ENCODE results near the gene TARS3. TPM values are rescaled to one million over a fixed set of nuclear protein-coding genes. Genes with fewer than 3 reads are reported as not detected.

TARS3 gene
- total and polyA plus RNA-seq, 8 donors = 4.4 to 9.3 (median 7.4) TPM

DNA sequence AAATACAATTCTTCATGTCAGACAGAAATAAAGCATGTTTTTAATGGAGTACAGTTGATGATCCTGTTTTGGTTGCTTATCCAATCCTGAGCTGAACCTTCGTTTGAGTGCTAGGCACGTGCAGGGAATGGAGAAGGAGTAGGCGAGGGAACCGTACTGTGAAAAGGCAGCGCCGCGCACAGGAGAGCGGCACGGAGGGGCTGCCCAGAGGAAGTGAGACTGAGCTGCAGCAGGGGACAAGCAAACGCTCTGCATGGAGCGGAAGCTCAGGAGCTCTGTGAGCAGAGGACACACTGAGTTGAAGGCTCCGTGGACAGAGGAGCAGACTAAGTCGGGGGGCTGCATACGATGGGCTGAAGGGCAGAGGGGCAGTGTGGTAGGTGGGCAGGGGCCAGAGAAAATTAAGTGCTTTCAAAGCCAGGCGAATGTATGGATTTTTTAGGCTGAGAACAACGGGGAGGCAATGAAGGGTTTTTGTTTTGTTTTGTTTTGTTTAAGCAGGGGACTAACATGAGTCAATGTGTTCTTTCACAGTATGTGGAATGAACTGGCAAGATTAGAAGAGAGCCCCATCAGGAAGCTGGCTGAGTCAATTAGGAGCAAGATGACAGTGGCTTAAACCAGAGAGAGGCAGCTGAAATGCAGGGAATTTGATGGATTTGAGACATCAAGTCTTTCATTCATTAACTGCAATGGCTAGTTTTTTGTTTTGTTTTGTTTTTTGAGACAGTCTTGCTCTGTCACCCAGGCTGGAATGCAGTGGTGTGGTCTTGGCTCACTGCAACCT lies 48.3 kb downstream of the TARS3 start:
- DNase-seq (no peak), ATAC-seq (no peak), FAIRE-seq (no peak)
- H3K27ac ChIP-seq = no peak overlapping the region
- no peaks in the 10 kb centered on the region for H3K9me3 ChIP-seq
- peaks cover 0 to 32% (median 0%) of the 10 kb centered on the region in 3 donors for H3K36me3 ChIP-seq
- intact Hi-C loops (cut with DNase I) = no loop called here
- H3K4me1 ChIP-seq = no peaks in the 10 kb centered on the region
- WGBS, 2 donors = 80 to 89% methylated on average over 16 of the region's 16 CpGs
- H3K4me3 ChIP-seq = no peak overlapping the region
- TF ChIP-seq, protein P1, sequence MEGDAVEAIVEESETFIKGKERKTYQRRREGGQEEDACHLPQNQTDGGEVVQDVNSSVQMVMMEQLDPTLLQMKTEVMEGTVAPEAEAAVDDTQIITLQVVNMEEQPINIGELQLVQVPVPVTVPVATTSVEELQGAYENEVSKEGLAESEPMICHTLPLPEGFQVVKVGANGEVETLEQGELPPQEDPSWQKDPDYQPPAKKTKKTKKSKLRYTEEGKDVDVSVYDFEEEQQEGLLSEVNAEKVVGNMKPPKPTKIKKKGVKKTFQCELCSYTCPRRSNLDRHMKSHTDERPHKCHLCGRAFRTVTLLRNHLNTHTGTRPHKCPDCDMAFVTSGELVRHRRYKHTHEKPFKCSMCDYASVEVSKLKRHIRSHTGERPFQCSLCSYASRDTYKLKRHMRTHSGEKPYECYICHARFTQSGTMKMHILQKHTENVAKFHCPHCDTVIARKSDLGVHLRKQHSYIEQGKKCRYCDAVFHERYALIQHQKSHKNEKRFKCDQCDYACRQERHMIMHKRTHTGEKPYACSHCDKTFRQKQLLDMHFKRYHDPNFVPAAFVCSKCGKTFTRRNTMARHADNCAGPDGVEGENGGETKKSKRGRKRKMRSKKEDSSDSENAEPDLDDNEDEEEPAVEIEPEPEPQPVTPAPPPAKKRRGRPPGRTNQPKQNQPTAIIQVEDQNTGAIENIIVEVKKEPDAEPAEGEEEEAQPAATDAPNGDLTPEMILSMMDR (IDR thresholded peaks at IDR 0.05) = no peak
- no peaks in the 10 kb centered on the region for H3K27me3 ChIP-seq

DNA sequence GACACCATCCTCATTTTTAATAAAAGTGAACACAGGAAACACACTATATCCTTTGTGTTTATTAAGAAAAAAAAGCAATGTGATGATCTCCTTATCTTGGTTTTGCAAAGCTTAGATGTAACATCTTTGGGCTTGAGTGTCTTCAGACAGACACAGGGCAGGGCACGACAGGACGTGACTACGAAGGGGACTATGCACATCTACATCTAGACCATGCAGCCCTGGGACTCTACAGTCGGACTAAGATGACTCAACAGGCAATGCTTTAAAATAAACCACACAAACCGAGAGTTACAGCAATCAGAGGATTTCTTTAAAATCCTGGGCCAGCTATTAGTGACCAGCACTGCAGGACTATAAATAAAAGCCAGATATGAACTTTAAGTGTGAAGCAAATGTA lies 49.3 kb downstream of the TARS3 start:
- FAIRE-seq = no peak
- 90 to 93% methylated on average over 5 of the region's 5 CpGs for WGBS, 2 donors
- TF ChIP-seq, protein P1 (IDR thresholded peaks at IDR 0.05) = no peak

DNA sequence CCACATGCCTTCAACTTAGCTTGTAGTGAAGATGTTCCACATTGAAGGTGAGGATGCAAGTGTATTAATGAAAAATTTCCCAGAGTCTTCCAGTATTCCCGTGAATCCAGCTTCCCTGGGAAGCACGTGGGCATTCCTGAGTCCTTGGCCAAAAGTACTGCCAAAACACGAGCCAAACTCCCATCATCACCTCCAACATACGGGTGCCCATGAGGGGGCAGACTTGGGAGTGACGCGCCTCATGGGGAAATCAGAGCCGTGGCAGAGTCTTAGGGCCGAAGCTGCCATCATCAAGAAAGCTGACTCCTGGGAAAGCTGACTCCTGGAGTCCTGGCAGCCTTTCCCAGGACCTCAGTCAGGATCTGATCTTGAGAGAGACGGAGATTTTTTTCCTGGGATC lies 52.0 kb downstream of the TARS3 start:
- Histone ChIP-seq H3K36me3 (peaks cover 0 to 50% (median 0%) of the 10 kb centered on the region in 3 donors), H3K4me3 (no peak overlapping the region), H3K27me3 (no peaks in the 10 kb centered on the region), H3K9me3 (no peaks in the 10 kb centered on the region), H3K4me1 (no peaks in the 10 kb centered on the region), H3K27ac (no peak overlapping the region)
- FAIRE-seq (no peak), DNase-seq (peak in 1 of 6 donors; percentile 27), ATAC-seq (peak in 1 of 4 donors; percentile 43)
- TF ChIP-seq, protein P1 (IDR thresholded peaks at IDR 0.05) = no peak
- intact Hi-C loops (cut with DNase I) = no loop called here
- 74 to 89% methylated on average over 9 of the region's 9 CpGs for WGBS, 2 donors

More for the DNA sequence above, 49.3 kb downstream of the TARS3 start:
- Histone ChIP-seq H3K36me3 (peaks cover 0 to 38% (median 0%) of the 10 kb centered on the region in 3 donors), H3K9me3 (no peaks in the 10 kb centered on the region), H3K27me3 (no peaks in the 10 kb centered on the region), H3K4me3 (no peak overlapping the region), H3K27ac (no peak overlapping the region), H3K4me1 (no peaks in the 10 kb centered on the region)
- no peak for ATAC-seq
- DNase-seq = no peak
- intact Hi-C loops (cut with DNase I) = no loop called here

DNA sequence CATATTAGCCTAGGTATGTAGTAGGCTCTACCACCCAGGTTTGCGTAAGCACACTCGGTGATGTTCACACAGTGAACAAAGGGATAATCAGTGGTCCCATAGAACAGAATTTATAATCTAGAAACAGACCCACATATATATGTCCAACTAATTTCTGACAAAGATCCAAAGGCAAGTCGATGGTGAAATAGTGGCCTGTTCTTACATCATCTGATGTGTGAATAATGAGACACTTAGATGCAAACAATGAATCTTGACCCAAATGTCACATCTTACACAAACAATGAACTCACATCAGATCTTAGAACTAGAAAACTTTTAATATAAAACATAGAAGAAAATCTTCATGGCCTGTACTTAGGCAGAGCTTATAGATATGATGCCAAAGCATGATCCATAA lies 54.5 kb downstream of the TARS3 start:
- peaks cover 0 to 37% (median 0%) of the 10 kb centered on the region in 3 donors for H3K36me3 ChIP-seq
- FAIRE-seq (no peak), DNase-seq (no peak), ATAC-seq (no peak)
- H3K9me3 ChIP-seq = no peaks in the 10 kb centered on the region
- no peak overlapping the region for H3K27ac ChIP-seq
- 93 to 96% methylated on average over 3 of the region's 3 CpGs for WGBS, 2 donors
- no peaks in the 10 kb centered on the region for H3K27me3 ChIP-seq
- H3K4me1 ChIP-seq = no peaks in the 10 kb centered on the region
- H3K4me3 ChIP-seq = no peak overlapping the region
- intact Hi-C loops (cut with DNase I) = no loop called here
- TF ChIP-seq, protein P1 (IDR thresholded peaks at IDR 0.05) = no peak

DNA sequence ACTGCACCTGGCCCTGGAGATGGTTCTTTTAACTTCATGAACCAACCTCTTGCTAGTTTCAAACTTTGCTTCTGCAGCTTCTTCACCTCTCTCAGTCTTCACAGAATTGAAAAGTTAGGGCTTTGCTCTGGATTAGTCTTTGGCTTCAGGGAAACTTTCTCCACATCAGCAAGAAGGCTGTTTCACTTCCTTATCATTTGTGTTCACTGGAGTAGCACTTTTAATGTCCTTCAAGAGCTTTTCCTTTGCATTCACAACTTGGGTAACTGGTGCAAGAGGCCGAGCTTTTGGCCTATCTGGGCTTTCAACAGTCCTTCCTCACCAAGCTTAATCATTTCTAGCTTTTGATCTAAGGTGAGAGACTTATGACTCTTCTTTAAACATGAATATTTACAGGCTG lies 56.4 kb downstream of the TARS3 start:
- Histone ChIP-seq H3K9me3 (no peaks in the 10 kb centered on the region), H3K36me3 (peaks cover 0 to 23% (median 0%) of the 10 kb centered on the region in 3 donors), H3K27me3 (no peaks in the 10 kb centered on the region), H3K27ac (no peak overlapping the region), H3K4me1 (no peaks in the 10 kb centered on the region), H3K4me3 (no peak overlapping the region)
- DNase-seq (no peak), ATAC-seq (no peak), FAIRE-seq (no peak)
- intact Hi-C loops (cut with DNase I) = no loop called here
- 93 to 100% methylated on average over 1 of the region's 1 CpG for WGBS, 2 donors
- TF ChIP-seq, protein P1 (IDR thresholded peaks at IDR 0.05) = no peak

All from pancreas (tissue), 10 donors.